HG02678 (cell line): ENCODE data around the gene GP1BB.
"Not testable (repeated sequence)": the region's sequence is repeated elsewhere in the genome, so short reads cannot be mapped to it uniquely, and the experiment has no call there.

Experiments used
- ATAC-seq: cut with Tn5 transposase; IDR thresholded peaks from one replicate; pipeline ENCODE4 v1.9.1; 2021; ENCODE audit warnings: mild to moderate bottlenecking, moderate library complexity; ENCODE audit not compliant: unreplicated experiment

The GP1BB gene

DNA sequence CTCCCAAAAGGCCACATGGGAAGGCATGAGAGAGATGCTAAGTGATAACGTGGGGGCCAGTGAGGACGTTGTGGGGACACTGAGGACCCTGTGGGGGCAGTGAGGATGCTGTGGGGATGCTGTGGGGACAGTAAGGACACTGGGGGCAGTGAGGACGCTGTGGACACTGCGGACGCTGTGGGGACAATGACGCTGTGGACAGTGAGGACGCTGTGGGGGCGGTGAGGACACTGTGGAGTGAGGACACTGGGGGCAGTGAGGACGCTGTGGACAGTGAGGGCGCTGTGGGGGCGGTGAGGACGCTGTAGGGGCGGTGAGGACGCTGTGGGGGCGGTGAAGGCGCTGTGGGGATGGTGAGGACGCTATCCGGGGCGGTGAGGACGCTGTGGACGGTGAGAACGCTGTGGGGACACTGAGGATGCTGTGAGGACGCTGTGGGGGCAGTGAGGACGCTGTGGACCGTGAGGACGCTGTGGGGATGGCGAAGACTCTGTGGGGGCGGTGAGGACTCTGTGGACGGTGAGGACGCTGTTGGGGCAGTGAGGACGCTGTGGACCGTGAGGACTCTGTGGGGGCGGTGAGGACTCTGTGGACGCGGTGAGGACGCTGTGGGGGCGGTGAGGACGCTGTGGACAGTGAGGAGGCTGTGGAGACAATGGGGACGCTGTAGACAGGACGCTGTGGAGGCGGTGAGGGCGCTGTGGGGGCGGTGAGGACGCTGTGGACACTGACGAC, 1.8 kb downstream of the GP1BB start:
- no peak for ATAC-seq

- not testable (repeated sequence) for ATAC-seq
These were observed 2.9 kb downstream of the GP1BB start for GRCh38 chr22:19726064-19726788.

DNA sequence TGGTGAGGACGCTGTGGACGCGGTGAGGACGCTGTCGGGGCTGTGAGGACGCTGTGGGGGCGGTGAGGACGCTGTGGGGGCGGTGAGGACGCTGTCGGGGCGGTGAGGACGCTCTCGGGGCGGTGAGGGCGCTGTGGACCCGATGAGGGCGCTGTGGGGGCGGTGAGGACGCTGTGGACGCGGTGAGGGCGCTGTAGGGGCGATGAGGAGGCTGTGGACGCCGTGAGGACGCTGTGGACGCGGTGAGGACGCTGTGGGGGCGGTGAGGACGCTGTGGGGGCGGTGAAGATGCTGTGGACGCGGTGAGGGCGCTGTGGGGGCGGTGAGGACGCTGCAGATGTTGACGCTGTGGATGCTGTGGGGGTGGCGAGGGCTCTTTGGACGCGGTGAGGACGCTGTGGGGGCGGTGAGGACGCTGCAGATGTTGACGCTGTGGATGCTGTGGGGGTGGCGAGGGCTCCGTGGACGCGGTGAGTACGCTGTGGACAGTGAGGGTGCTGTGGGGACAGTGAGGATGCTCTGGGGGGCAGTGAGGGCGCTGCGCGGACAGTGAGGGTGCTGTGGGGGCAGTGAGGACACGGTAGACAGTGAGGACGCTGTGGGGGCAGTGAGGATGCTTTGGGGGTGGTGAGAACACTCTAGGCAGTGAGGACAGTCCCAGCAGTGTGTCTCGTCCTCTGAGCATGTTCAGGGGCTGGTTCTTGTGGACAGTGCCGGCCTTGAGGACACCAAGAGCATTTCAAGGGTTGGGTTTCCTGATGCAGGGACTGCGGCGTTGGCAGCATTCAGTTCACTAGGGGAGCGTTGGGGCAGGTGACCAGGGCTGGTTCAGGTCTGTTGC, 4.2 kb downstream of the GP1BB start:
- ATAC-seq = no peak

GRCh38 chr22:19728271-19728670, 4.9 kb downstream of the GP1BB start:
- ATAC-seq = no peak

GRCh38 chr22:19728836-19729235, 5.5 kb downstream of the GP1BB start:
- ATAC-seq = no peak

DNA sequence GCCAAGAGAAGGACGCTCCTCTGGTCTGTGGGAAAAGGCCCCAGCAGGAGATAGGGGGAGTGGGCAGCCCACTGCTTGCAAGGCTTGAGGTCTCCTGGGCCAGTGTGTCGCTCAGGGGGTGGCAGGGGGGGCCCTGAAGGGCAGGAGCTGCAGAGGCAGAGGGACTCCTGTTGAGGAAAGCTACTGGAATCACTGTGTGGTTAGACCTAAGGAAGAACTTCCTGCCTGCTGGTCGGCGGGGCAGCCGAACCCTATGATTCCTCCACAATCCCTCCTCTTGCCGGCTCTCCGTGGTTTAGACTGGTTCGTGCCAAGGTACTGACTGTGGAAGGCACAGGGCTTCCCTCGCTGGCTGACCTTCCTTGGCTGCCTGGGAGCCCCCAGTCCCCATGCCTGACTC, 6.2 kb downstream of the GP1BB start:
- no peak for ATAC-seq

GRCh38 chr22:19730198-19730597, 6.9 kb downstream of the GP1BB start:
- no peak for ATAC-seq

GRCh38 chr22:19730655-19731360, 7.5 kb downstream of the GP1BB start:
- ATAC-seq = no peak

DNA sequence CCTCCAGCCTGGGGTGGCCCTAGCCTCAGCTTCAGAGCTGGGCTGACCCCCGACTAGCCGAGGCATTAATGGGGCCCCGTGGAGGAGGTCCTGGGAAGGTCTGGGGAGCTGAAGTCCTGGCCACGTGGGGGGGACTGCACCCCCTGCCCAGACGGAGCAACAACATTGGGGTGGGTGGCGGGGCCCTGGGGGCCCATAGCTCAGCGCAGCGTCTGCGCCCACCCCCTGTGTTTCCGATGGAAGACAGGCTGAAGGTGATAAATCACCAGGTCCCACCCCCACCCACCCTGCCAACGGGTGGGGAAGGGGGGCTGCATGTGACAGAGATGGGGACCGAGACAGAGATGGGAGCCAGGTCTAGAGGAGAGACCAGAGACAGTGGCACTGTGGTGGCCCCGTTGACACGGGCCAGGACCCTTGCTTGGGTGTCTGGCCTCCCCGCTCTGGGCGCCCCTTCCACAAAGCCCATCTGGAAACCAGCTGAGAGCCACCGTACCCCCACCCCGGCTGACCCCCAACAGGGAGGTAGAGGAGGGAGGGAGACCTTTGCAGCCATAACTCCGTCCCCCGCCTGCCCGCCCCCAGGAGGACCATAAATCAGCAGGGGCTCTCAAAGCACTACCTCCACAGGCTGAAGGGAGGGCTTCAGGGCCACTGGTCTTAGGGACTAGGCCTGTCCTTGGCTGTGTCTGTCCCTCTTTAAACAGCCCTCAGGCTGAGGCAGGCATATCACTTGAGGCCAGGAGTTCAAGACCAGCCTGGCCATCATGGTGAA, 8.2 kb downstream of the GP1BB start:
- no peak for ATAC-seq

GRCh38 chr22:19732403-19733113, 9.2 kb downstream of the GP1BB start:
- ATAC-seq = no peak

DNA sequence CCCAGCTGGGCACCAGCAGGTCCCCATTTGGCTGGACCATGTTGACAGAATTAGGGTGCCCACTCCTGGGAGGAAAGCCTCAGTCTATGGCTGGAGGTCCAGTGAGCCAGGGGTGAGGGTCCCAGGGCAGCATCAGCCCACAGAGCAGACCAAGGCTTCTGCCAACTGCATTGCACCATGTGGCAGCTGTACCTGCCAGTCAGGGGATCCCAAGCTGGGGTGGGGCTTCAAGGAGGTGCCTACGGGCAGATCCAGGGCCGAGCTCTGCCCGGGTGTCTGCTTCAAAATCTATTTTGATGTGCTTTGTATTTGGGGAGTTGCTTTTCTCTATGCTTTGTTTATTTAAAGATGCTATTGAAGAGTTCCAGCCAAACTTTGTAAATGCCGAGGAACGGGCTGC, 10.4 kb downstream of the GP1BB start:
- ATAC-seq = no peak

DNA sequence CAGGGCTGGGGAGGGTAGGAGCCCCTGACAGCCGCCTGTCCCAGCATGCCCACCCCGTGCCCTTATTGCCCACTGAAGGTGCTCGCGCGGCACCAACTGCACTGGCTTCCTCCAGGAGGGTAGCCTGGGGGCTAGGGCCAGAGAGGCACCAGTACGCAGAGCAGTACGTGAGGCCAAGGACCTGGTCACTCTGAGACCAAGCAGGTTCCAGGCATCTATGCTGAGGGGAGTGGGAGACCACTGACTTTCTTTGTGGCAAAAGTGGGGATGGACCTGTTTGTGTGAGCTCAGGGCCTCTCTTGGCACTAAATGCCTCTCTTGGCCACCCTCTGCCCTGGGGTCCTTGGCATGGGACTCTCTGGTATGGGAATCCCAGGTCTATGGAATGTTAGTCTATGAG, 10.8 kb downstream of the GP1BB start:
- ATAC-seq = no peak

DNA sequence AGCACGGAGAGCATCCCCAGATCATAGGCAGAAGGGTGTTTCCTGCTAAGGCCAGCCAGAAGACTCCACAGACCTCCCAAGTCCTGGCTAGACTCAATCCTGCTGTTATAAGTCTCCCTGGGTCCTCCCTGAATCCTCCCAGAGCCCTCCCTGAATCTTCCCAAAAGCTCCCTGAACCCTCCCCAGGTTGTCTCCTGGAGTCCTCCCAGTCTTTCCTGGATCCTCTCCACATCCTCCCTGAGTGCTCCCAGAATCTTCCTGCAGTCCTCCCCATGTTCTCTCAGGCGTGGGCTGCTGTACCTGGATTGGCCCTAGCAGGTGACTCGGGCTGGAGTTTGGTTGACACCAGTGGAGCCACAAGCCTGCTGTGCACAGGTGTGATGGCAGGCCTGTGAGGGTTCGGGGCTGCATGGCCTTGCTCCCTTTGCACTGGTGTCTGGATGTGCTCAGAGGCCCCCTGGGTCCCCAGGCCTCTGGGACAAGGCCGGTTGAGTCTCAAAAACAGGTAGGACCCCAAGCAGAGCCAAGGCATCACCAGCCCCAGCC, 11.6 kb downstream of the GP1BB start:
- no peak for ATAC-seq

DNA sequence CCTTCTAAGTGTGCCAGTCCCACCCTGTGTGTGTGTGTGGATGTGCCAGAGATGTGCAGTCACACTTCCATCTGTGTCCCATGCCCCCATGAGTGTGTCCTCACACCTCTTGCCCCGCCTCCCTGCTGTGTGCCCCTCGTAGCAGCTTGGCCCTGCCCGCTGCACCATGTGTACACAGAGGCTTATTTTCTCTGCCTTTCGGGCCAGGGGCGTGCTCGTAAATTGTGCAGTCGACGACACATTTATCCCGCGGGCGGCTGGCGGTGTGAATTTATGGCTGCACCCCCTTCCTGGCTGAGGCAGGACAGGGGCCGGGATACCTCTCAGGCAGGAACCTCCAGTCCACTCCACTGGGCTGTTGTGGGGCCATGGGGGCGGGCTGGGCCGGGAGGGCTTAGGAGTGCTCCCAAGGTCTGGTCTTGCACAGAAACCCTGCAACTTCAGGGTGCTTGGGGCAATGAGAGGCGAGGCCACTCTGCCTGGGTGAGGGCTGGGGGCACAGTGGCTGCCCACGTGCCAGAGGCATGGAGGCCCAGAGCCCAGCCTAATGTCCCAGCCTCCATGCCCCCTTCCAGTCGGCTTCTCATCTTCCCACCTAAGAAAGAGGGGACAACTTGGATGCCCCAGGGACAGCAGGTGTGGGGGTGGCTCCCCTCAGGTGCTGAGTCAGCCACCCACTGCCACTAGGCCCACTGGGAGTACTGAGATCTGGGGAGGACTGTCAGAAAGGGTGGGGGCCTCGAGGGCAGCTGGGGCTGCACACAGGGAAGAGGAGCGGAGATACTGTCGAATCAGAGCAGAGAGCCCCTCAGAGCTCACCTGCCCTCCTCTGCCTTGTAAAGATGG, 12.5 kb downstream of the GP1BB start:
- no peak for ATAC-seq

- ATAC-seq = no peak
These were observed 14.7 kb downstream of the GP1BB start for GRCh38 chr22:19737846-19738663.

GRCh38 chr22:19738664-19739447, 15.5 kb downstream of the GP1BB start:
- no peak for ATAC-seq

DNA sequence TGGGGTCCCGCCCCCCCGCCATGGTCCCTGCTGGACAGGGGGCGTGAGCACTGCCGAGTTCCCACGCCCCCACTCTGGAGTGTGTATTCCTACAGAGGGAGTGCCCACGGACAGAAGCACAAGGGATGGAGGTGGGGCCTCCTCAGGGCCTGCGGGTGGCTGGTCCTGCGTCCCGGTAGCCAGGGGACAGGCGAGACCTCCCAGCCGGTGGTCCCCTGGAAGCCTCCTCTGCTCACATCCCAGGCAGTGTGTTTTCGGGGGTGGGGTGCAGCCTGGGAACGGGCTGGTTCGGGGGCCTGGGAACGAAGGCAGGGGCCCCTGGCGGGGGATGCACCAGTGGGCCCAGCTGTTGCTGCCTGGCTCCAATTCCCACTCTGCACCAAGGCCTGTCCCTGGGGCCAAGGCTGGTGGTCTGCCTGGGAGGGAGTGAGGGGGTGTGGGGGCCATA, 16.1 kb downstream of the GP1BB start:
- ATAC-seq = no peak
